Measurements from ENCODE around the gene ANXA2. TPM values are rescaled to one million over a fixed set of nuclear protein-coding genes. Genes with fewer than 3 reads are reported as not detected.
A peak's percentile ranks its signal among the peaks of the same experiment; 100 is the strongest.

The ANXA2 gene
- total and polyA plus RNA-seq, 2 experiments from 2014 or later: 202 to 225 TPM

DNA sequence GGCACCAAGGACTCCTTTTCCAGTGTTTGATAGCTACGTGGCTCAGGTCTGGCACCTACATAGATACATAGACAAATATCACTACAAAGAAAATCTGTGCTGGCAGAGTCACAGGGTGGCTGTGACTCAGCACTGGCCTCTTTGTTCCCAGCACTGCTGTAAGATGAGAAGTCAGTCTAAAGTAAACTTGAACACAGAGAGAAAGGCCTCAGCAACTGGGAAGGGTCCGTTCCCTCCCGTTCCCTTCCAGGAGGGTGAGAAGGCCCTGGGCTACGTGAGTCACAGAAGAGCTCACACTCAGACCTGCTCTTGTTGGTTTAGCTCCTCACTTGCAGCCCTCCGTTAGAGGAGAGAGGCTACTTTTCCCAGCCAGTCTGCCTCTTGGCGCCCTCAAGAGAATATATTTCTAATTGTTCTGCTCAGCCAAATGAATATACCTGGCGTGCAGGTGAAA, 23.1 kb downstream of the ANXA2 start (continued):
- TF ChIP-seq, protein P1, sequence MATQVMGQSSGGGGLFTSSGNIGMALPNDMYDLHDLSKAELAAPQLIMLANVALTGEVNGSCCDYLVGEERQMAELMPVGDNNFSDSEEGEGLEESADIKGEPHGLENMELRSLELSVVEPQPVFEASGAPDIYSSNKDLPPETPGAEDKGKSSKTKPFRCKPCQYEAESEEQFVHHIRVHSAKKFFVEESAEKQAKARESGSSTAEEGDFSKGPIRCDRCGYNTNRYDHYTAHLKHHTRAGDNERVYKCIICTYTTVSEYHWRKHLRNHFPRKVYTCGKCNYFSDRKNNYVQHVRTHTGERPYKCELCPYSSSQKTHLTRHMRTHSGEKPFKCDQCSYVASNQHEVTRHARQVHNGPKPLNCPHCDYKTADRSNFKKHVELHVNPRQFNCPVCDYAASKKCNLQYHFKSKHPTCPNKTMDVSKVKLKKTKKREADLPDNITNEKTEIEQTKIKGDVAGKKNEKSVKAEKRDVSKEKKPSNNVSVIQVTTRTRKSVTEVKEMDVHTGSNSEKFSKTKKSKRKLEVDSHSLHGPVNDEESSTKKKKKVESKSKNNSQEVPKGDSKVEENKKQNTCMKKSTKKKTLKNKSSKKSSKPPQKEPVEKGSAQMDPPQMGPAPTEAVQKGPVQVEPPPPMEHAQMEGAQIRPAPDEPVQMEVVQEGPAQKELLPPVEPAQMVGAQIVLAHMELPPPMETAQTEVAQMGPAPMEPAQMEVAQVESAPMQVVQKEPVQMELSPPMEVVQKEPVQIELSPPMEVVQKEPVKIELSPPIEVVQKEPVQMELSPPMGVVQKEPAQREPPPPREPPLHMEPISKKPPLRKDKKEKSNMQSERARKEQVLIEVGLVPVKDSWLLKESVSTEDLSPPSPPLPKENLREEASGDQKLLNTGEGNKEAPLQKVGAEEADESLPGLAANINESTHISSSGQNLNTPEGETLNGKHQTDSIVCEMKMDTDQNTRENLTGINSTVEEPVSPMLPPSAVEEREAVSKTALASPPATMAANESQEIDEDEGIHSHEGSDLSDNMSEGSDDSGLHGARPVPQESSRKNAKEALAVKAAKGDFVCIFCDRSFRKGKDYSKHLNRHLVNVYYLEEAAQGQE (IDR thresholded peaks at IDR 0.05; ENCODE audit: unreplicated experiment): no peak

DNA sequence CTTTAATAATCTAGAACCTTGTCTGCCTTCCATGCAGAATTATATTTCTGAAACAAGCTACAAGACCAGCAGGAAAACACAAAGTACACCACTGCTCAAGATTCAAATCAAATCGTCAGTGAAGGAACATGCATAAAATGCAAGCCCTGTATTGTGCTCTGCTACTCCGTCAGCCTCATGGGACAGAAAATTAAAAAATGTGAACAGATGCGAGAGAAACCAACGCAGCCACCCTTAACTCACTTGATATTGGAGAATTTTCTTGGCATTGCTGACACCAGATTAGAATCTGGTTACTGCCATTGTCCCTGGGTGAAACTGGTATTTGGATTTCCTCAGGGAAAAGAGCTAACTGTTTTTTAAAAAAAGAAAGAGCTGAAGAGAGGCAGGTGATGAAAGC, 23.6 kb downstream of the ANXA2 start:
- H3K36me3 ChIP-seq (ENCODE audit: insufficient read depth): no peaks in the 10 kb centered on the region
- Mint-ChIP-seq H3K36me3 (ENCODE audit: low read depth) (no peaks in the 10 kb centered on the region), H3K9me3 (no peaks in the 10 kb centered on the region), H3K4me3 (no peak overlapping the region), H3K27ac (peak overlapping the region; percentile 83), H3K27me3 (ENCODE audit: insufficient read depth, low read depth, poor library complexity) (peaks cover 2% of the 10 kb centered on the region), H3K4me1 (peaks cover 22% of the 10 kb centered on the region)
- no peak overlapping the region for H3K27ac ChIP-seq (ENCODE audit: low read depth)
- DNase-seq (ENCODE audit: low spot score) (no peak), ATAC-seq (no peak)
- 0 out of 2 replicates have a peak, but pooled peaks cover 4% of the 10 kb centered on the region for H3K79me2 ChIP-seq (replicated peaks; ENCODE audit: insufficient read depth)
- H3K9me2 ChIP-seq (ENCODE audit: insufficient read depth): no peaks in the 10 kb centered on the region
- H3F3A ChIP-seq (replicated peaks; ENCODE audit: low read depth): no peaks in the 10 kb centered on the region
- no peak for TF ChIP-seq CREB1 (CRISPR knock-in tag; IDR thresholded peaks at IDR 0.05; ENCODE audit: low read depth)
- no peak for TF ChIP-seq JUNB (IDR thresholded peaks at IDR 0.05; ENCODE audit: unreplicated experiment)
- TF ChIP-seq EZH2 (IDR thresholded peaks at IDR 0.05; ENCODE audit: low read depth, unreplicated experiment): no peak
- TF ChIP-seq, protein P2, sequence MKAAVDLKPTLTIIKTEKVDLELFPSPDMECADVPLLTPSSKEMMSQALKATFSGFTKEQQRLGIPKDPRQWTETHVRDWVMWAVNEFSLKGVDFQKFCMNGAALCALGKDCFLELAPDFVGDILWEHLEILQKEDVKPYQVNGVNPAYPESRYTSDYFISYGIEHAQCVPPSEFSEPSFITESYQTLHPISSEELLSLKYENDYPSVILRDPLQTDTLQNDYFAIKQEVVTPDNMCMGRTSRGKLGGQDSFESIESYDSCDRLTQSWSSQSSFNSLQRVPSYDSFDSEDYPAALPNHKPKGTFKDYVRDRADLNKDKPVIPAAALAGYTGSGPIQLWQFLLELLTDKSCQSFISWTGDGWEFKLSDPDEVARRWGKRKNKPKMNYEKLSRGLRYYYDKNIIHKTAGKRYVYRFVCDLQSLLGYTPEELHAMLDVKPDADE (IDR thresholded peaks at IDR 0.05): no peak
- TF ChIP-seq, protein P3, sequence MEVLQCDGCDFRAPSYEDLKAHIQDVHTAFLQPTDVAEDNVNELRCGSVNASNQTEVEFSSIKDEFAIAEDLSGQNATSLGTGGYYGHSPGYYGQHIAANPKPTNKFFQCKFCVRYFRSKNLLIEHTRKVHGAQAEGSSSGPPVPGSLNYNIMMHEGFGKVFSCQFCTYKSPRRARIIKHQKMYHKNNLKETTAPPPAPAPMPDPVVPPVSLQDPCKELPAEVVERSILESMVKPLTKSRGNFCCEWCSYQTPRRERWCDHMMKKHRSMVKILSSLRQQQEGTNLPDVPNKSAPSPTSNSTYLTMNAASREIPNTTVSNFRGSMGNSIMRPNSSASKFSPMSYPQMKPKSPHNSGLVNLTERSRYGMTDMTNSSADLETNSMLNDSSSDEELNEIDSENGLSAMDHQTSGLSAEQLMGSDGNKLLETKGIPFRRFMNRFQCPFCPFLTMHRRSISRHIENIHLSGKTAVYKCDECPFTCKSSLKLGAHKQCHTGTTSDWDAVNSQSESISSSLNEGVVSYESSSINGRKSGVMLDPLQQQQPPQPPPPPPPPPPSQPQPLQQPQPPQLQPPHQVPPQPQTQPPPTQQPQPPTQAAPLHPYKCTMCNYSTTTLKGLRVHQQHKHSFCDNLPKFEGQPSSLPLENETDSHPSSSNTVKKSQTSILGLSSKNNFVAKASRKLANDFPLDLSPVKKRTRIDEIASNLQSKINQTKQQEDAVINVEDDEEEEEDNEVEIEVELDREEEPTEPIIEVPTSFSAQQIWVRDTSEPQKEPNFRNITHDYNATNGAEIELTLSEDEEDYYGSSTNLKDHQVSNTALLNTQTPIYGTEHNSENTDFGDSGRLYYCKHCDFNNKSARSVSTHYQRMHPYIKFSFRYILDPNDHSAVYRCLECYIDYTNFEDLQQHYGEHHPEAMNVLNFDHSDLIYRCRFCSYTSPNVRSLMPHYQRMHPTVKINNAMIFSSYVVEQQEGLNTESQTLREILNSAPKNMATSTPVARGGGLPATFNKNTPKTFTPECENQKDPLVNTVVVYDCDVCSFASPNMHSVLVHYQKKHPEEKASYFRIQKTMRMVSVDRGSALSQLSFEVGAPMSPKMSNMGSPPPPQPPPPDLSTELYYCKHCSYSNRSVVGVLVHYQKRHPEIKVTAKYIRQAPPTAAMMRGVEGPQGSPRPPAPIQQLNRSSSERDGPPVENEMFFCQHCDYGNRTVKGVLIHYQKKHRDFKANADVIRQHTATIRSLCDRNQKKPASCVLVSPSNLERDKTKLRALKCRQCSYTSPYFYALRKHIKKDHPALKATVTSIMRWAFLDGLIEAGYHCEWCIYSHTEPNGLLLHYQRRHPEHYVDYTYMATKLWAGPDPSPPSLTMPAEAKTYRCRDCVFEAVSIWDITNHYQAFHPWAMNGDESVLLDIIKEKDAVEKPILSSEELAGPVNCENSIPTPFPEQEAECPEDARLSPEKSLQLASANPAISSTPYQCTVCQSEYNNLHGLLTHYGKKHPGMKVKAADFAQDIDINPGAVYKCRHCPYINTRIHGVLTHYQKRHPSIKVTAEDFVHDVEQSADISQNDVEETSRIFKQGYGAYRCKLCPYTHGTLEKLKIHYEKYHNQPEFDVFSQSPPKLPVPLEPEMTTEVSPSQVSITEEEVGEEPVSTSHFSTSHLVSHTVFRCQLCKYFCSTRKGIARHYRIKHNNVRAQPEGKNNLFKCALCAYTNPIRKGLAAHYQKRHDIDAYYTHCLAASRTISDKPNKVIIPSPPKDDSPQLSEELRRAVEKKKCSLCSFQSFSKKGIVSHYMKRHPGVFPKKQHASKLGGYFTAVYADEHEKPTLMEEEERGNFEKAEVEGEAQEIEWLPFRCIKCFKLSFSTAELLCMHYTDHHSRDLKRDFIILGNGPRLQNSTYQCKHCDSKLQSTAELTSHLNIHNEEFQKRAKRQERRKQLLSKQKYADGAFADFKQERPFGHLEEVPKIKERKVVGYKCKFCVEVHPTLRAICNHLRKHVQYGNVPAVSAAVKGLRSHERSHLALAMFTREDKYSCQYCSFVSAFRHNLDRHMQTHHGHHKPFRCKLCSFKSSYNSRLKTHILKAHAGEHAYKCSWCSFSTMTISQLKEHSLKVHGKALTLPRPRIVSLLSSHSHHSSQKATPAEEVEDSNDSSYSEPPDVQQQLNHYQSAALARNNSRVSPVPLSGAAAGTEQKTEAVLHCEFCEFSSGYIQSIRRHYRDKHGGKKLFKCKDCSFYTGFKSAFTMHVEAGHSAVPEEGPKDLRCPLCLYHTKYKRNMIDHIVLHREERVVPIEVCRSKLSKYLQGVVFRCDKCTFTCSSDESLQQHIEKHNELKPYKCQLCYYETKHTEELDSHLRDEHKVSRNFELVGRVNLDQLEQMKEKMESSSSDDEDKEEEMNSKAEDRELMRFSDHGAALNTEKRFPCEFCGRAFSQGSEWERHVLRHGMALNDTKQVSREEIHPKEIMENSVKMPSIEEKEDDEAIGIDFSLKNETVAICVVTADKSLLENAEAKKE (CRISPR knock-in tag; IDR thresholded peaks at IDR 0.05): no peak
- no peak for TF ChIP-seq STAT1 (IDR thresholded peaks at IDR 0.05; ENCODE audit: unreplicated experiment)
- peaks cover 4% of the 10 kb centered on the region for H4K20me1 ChIP-seq (replicated peaks; ENCODE audit: insufficient read depth)
- H3K4me1 ChIP-seq (ENCODE audit: insufficient read depth): peaks cover 14% of the 10 kb centered on the region
- H3K4me3 ChIP-seq: no peak overlapping the region
- H3K4me2 ChIP-seq: peak overlapping the region; percentile 15; the same call in 1 of the 2 replicates
- no peak overlapping the region for H2AFZ ChIP-seq
- H3K27me3 ChIP-seq (ENCODE audit: insufficient read depth): no peaks in the 10 kb centered on the region

All from GM23338 (cell line).